ENCODE results near the gene VILL. TPM values are rescaled to one million over a fixed set of nuclear protein-coding genes. Genes with fewer than 3 reads are reported as not detected.
A peak's percentile ranks its signal among the peaks of the same experiment; 100 is the strongest.
"Not testable (repeated sequence)": the region's sequence is repeated elsewhere in the genome, so short reads cannot be mapped to it uniquely, and the experiment has no call there.

VILL gene
- polyA plus RNA-seq, 3 donors, result 13.6 to 16.5 (median 14.1) TPM

DNA sequence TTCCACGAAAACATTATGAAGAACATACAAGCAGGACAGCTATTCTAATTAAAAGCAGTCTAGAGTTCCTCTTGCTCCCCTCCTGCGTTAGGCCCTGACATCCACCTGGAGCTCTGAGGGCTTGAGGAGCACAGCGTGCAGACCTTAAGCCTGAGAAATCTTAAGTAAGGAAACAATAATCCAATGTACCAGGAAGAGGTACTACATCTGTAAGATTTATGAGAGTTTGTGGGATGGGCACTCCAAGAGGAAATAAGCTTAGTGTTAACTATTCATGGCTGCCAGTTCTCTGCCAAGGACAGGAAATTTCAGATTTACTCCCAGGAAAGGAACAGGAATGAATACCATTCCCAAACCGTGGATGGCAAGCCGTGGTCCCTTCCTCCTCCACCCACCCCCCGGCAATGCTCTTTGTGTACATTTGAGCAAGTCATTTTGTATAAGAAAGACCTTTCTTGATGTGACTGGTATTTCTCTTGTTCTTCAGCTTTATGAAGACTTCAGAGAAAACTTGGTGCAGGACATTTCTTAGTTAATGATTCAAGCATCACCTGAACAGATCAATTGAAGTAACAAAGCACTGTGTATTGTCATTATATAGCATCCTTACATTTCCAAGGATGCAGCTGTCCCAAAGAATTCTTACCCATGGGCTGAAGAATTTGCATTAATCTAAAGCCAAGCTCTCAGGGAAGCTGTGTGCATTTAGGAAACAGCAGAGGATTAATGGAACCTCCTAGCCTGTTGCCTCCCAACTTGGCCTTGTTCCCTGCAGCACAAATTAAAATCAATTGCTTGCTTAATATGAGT lies 28.8 kb upstream of the VILL start:
- no peak for DNase-seq

- no peak for DNase-seq
These were observed 27.6 kb upstream of the VILL start for GRCh38 chr3:37963016-37963415.

DNA sequence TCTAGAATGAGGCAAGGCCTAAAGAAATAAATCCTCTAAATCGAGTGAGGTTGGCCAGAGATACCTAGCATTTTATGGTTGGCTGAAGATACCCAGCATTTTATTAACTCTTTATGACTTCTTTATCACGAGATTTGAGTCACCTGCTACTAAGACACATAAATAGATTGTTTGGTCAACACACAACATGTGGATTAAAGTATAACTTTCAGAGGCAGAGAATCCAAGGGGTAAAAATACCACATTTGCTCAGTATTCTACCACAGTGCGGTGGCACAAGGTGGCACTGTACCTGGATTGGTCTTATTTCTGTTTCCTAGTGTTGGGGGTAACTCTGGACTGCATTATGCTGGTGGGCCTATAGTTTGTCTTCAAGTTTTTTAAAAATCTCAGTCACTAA lies 27.0 kb upstream of the VILL start:
- DNase-seq, result no peak

GRCh38 chr3:37964146-37964545 lies 26.4 kb upstream of the VILL start:
- DNase-seq, result no peak

- DNase-seq, result peak; percentile 75
These were observed 25.9 kb upstream of the VILL start for GRCh38 chr3:37964716-37965115.

- peak; percentile 42 for DNase-seq
These were observed 23.2 kb upstream of the VILL start for GRCh38 chr3:37967260-37967881.

- DNase-seq, result no peak
These were observed 22.4 kb upstream of the VILL start for GRCh38 chr3:37968199-37968598.

- DNase-seq, result no peak
These were observed 21.6 kb upstream of the VILL start for GRCh38 chr3:37968813-37969595.

GRCh38 chr3:37969596-37970100 lies 20.9 kb upstream of the VILL start:
- DNase-seq, result no peak

DNA sequence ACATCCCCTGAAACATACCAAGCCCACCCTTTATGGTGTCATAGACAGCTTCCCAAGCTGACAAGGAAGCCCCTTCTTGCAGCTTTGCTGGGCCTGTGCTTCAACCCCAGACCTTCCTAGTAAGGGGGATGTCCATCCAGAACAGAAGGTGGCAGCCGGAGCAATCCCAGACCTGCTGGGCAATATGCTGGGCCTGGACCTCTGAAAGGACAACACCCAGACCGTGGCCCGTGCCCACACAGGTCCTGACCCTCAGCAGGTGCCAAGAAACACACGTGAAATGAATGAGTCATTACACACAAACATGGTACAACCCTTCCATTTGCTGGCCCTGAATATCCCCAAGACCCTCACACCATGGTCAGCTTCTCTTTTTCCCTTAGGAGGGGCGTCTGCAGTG lies 19.8 kb upstream of the VILL start:
- DNase-seq, result no peak

DNA sequence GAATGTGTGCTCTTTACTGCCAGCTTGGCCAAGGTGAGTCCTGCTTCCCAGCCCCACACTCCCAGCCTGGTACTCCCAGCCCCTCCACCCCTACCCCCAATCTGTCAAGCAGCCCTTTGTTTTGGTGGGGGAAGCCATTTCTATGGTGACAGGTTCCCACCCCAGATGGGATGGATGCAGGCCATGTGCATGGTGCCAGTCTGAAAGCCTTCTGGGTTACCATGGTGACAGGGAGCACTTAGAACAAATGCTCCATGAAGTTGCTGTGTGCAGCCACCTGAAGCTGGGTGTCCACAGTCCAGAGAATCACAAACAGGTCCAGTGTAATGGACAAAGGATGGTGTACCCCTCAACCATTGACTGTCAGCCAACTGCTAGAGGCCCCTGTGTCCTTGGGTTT lies 19.1 kb upstream of the VILL start:
- DNase-seq, result no peak

- DNase-seq, result not testable (repeated sequence)
These were observed 18.5 kb upstream of the VILL start for GRCh38 chr3:37972056-37972455.

- no peak for DNase-seq
These were observed 17.1 kb upstream of the VILL start for GRCh38 chr3:37973246-37974054.

DNA sequence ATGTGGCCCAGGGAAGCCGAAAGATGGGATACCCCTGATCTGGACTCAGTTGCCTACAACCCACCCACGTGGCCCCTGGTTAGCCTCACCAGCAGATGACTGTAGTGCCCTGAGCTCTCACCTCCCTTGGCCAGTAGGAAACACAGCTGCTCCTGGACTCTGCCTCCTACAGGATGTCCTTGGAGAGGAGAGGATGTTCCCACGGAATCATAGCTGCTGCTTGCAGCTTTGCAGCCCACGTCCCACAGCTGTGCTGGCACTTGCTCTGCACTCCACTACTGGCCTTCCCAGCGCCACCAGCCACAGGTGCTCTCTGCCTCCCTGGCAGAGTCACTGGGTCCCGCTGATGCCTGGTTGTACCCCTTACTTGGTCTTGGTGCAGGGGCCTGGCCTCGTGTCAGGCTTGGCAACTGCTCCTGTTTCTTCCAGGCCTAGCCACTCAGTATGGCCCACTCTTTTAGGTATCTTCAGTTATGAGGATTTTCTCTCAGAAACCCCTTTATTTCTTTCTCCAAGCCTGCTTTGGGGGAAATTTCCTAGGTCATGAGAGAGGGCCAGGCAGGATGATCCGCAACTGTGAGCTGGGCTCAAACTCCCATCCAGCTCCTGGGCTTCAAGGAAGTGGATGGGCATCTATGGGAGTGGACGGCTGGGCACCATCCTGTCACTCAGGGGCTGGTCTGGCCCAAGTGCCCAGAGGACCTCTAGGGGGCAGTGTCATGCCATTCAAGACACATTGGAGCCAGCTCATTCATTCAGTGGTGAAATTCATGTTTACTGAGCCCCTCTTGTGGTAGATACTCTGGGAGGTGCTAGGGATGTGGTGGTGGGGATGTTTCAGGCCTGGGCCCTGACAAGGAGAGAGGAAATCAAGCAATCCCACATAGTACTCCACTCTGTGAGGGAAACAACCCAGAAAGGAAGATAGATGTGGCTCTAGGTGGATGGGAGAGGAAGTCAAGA lies 16.2 kb upstream of the VILL start:
- DNase-seq, result peak; percentile 53

DNA sequence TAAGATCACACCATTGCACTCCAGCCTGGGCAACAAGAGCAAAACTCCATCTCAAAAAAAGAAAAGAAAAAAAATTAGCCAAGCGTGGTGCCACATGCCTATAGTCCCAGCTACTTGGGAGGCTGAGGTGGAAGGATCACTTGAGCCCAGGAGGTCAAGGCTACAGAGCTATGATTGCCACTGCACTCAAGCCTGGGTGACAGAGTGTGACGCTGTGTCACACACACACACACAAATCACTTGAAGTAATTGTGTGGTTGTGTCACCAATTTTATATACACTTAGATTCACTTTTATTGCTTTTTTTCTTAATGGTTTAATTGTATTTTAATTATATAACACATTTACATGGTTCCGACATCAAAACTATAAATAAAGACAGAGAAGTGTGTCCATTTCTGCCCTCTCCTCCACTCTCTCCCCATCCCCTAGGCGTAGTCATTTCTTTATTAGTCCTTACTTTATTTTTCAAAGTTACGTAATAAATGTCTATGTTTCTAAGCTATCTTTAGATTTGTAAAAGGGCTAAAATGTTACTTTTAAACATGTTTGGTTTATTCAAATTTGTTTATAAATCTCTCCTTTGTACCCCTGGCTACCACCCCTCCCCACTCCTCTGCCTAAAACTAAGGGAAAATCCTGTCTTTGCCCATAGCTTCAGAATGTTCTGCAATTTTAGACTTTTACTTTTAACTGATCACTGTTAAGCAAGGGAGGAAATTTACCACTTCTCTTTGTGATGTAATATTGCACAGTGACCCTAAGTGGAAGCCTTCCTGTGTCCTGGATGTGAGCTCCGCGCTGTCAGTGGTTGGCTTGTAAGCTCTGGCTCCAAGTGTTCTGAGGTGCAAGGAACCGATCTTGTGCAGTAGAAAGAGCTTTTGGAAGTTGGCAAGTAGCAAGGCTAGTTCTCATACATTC lies 10.8 kb upstream of the VILL start:
- no peak for DNase-seq

- no peak for DNase-seq
These were observed 9.9 kb upstream of the VILL start for GRCh38 chr3:37980462-37981347.

GRCh38 chr3:37981348-37981664 lies 9.3 kb upstream of the VILL start:
- no peak for DNase-seq

GRCh38 chr3:37982331-37982730 lies 8.3 kb upstream of the VILL start:
- no peak for DNase-seq

DNA sequence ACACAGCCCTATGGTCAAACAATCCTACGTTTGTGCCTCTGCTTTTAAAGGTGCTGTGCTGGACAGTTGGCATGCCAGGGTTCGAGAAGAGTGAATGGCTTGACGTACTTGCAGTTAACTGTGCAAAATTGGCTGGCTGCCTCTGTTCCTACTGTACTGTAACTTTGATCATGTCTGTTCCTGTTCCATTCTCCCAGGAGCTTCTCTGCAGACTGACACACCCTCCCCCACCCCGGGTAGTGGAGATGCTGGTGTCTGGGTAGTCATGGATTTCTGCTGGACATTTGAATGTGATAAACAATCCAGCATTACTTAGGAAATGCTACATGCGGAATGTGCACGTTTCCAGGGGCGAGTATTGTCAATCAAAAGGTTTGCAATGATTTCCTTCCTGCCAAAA lies 6.5 kb upstream of the VILL start:
- no peak for DNase-seq

Data from renal pelvis (tissue), 4 donors.